ENCODE results near the gene STAMBPL1. TPM values are rescaled to one million over a fixed set of nuclear protein-coding genes. Genes with fewer than 3 reads are reported as not detected.

Gene STAMBPL1
- 28.2 to 34.8 TPM (median 32.1 TPM) in 5 replicates for total RNA-seq (2022; extraction: Qiagen RNA extraction; ENCODE audit: low read depth)

DNA sequence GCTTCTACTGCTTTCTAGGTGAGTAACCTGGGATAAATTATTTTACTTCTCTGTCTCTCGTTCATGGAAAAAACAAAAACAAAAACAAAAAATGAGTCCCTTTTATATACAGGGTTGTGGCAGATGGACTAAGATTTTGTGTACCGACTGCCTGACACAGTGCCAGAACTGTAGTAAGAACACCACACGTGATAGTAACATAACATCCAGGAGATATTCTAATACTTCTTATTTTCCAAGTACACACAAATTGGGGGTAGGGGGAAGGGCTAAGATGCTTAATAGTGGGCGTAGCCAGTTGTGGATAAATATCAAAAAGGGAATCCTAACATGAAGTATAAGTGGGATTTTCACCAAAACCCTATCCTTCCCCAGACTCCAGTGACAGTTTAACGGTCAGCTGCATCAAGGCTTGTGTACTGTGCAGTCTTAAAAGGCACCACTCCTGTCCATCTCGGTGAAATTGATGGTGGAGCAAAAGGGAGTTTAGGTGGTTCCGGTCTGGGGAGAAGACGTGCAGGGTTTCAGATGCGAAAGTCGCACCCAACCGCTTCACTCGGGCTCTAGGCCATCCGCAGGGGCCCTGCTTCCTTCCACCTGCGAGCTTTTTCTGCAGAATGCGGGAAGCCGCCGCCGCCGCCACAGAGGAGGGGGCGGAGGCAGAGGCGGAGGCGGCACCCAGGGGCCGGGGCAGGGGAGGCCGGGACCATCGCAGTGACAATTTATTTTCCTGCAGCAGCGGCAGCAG is at the start of gene STAMBPL1:
STAMBPL1 (plus strand) TSS at position 712 of the 748 bp plus-strand sequence. CDS start 21,464 bp downstream, outside the sequence.

DNA sequence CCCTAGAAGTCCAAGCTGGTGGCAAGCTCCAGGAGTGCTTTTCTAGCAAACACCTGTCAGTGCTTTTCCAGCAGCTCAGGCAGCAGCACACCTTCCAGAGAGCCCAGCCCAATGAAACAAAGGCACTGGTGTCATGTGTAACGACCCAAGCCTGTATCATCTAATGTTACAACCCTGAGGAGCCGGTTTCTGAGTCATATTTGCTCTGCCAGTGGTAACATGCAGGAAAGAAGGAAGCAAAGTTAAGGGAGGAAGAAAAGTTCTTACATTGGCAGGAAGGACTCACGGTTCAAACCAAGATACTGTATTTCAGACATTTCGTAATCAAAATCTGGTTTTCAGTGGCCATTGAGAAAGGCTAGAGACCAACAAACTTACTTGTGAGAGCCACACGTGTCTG is 28.3 kb upstream of the STAMBPL1 start, which contains the start of gene ANKRD22:
ANKRD22 (minus strand) TSS at position 139 of the 400 bp plus-strand sequence. CDS start 237 bp downstream, outside the sequence.

GRCh38 chr10:88952647-88953111 is 72.6 kb downstream of the STAMBPL1 start, which contains the start of gene ACTA2:
Gene ACTA2, minus strand, starts transcription at chr10:88952773. Its CDS starts 3,843 bp downstream, at chr10:88948930.

Other genes starting within 250 kb of the STAMBPL1 start
- gene LIPF, start 215.8 kb upstream of the STAMBPL1 start, total RNA-seq (2022; extraction: Qiagen RNA extraction; ENCODE audit: low read depth) = not detected in 5 replicates
- gene LIPK, start 174.0 kb upstream of the STAMBPL1 start, total RNA-seq (2022; extraction: Qiagen RNA extraction; ENCODE audit: low read depth) = not detected in 5 replicates
- not detected in 5 replicates for gene LIPN, start 120.2 kb upstream of the STAMBPL1 start, total RNA-seq (2022; extraction: Qiagen RNA extraction; ENCODE audit: low read depth)
- not detected in 5 replicates for gene LIPM, start 77.5 kb upstream of the STAMBPL1 start, total RNA-seq (2022; extraction: Qiagen RNA extraction; ENCODE audit: low read depth)
- gene ANKRD22, start 28.4 kb upstream of the STAMBPL1 start, total RNA-seq (2022; extraction: Qiagen RNA extraction; ENCODE audit: low read depth) = 0.28 to 0.69 TPM (median 0.31 TPM) in 5 replicates
- 14.5 to 24.1 TPM (median 17.5 TPM) in 5 replicates for gene ACTA2, start 72.5 kb downstream of the STAMBPL1 start, total RNA-seq (2022; extraction: Qiagen RNA extraction; ENCODE audit: low read depth)
- gene FAS, start 110.6 kb downstream of the STAMBPL1 start, total RNA-seq (2022; extraction: Qiagen RNA extraction; ENCODE audit: low read depth) = 29.0 to 39.0 TPM (median 33.9 TPM) in 5 replicates